GM23338 (cell line): ENCODE results near the gene ZFYVE28. TPM values are rescaled to one million over a fixed set of nuclear protein-coding genes. Genes with fewer than 3 reads are reported as not detected.

Experiments
- CTCF ChIP-seq, 2 experiments: fragments of 200-600 bp in 1 of 2; sonication (generic) in 1 of 2; conservative IDR thresholded peaks; 2 replicates each; pipeline versions ENCODE4 v1.5.1 to v1.6.1; 2016 to 2017; ENCODE audit warnings: antibody characterized with exemption in 2 of 2, low read depth in 2 of 2, mild to moderate bottlenecking in 2 of 2, moderate library complexity in 1 of 2
- ETS1 ChIP-seq: IDR thresholded peaks from 2 replicates; pipeline ENCODE4 v1.6.1; 2016; ENCODE audit warnings: antibody characterized with exemption
- EZH2phosphoT487 ChIP-seq: fragments of 200-600 bp; sonication (generic); IDR thresholded peaks from one replicate; pipeline ENCODE4 v1.8.1; 2018; ENCODE audit warnings: antibody characterized with exemption; ENCODE audit not compliant: unreplicated experiment
- REST ChIP-seq: IDR thresholded peaks from one replicate; pipeline ENCODE4 v1.6.1; 2018; ENCODE audit warnings: antibody characterized with exemption; ENCODE audit not compliant: unreplicated experiment
- STAT1 ChIP-seq: IDR thresholded peaks from one replicate; pipeline ENCODE4 v1.6.1; 2016; ENCODE audit warnings: antibody characterized with exemption; ENCODE audit not compliant: unreplicated experiment
- ZNF462 ChIP-seq: fragments of 250-450 bp; sonication (Bioruptor Pico); IDR thresholded peaks from 2 replicates; pipeline ENCODE4 v1.5.0; 2020; ENCODE audit warnings: mild to moderate bottlenecking, moderate library complexity
- polyA plus RNA-seq: library from polyadenylated mRNA; unstranded; fragments of >200 nt; fragmentation: Nextera tagmentation; extraction: Ambion mirVana; gene quantifications from 2 replicates; pipeline ENCODE4 v1.2.1, GENCODE V29; 2016
- total RNA-seq: library from RNA; depleted of rRNA; stranded (reverse); fragments of >200 nt; shearing (Covaris generic); gene quantifications from 2 replicates; pipeline ENCODE4 v1.2.3, GENCODE V29; 2014

ZFYVE28 gene
- total and polyA plus RNA-seq, 2 experiments from 2014 or later: 2.6 to 4.6 TPM

GRCh38 chr4:2285613-2286381 lies 132.6 kb downstream of the ZFYVE28 start (continued):
- no peak for TF ChIP-seq ZNF462 (CRISPR knock-in tag)
- TF ChIP-seq CTCF (conservative IDR thresholded peaks at IDR 0.05; ENCODE audit: low read depth in 2 of 2): no peak
- TF ChIP-seq REST: no peak
- TF ChIP-seq STAT1: no peak
- no peak for TF ChIP-seq ETS1
- TF ChIP-seq EZH2phosphoT487: no peak
